ENCODE results near the gene METTL24.

The METTL24 gene, protein sequence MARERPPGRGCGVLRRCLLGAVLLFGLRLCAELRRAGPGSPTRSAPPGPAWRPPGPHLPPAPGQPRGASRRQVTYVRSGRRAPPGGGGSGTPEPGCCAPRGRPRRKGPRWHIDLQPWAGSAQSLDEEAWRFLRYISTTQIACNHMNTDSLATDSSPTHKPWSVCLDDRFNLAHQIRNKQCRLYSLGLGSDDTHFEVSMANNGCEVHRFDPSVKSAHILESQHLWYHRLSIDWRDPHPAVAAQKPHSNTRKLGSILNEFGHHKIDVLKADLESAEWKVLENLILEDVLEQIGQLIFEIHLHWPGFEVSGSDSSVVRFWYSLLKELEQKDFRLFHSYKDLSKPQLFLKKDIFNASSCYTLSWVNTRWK

GRCh38 chr6:110357664-110358552, at the start of gene METTL24:
Gene METTL24, minus strand, starts transcription at chr6:110358349. Its CDS starts 77 bp downstream, at chr6:110358272.
- DNase-seq (ENCODE audit: low read depth in 2 of 2): no peak

- no peak for DNase-seq (ENCODE audit: low read depth in 2 of 2)
These were observed 46.5 kb upstream of the METTL24 start for GRCh38 chr6:110404607-110405006.

GRCh38 chr6:110401585-110402176, 43.5 kb upstream of the METTL24 start:
- DNase-seq (ENCODE audit: low read depth in 2 of 2): no peak

GRCh38 chr6:110400208-110400607, 42.1 kb upstream of the METTL24 start:
- no peak for DNase-seq (ENCODE audit: low read depth in 2 of 2)

- no peak for DNase-seq (ENCODE audit: low read depth in 2 of 2)
These were observed 41.3 kb upstream of the METTL24 start for GRCh38 chr6:110399219-110400071.

DNA sequence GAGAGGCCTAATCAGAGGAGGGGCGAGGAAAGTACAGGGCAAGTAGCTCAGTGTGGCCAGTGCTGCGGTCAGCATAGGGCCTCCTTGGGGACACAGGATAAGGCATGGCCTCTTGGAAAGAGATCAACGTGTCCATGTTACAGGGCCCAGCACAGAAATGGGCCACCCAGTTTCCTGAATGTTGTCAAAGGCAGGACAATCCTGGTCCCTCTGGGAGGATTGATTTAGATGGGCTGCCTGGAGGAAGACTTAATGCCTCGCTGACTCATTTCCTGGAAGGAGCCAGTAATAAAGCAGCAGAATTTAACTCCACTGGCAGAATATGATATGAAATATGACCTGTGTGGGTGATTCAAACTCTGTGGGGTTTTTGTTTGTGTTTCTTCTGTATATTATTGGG, 40.6 kb upstream of the METTL24 start:
- DNase-seq (ENCODE audit: low read depth in 2 of 2): no peak

- no peak for DNase-seq (ENCODE audit: low read depth in 2 of 2)
These were observed 37.1 kb upstream of the METTL24 start for GRCh38 chr6:110395221-110395620.

- no peak for DNase-seq (ENCODE audit: low read depth in 2 of 2)
These were observed 36.3 kb upstream of the METTL24 start for GRCh38 chr6:110394409-110394808.

DNA sequence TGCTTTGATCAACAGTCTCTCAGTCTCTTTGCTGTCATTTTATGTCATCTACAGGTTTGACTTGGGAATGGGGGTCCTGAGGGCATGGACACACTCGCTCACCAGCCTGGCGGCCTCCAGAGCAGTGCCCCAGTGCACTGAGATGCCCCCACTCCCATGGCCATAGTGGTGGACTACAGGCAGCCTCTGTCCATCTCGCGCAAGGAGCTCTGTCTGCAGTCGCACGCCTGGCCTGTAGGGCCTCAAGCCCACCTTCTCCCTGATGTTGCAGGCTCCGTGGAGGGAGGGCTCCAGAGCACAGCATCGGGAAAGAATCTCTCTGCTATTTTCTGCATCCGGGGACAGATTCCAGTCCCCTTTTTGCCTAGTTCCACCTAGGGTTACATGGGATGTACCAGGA, 34.6 kb upstream of the METTL24 start:
- DNase-seq (ENCODE audit: low read depth in 2 of 2): no peak

DNA sequence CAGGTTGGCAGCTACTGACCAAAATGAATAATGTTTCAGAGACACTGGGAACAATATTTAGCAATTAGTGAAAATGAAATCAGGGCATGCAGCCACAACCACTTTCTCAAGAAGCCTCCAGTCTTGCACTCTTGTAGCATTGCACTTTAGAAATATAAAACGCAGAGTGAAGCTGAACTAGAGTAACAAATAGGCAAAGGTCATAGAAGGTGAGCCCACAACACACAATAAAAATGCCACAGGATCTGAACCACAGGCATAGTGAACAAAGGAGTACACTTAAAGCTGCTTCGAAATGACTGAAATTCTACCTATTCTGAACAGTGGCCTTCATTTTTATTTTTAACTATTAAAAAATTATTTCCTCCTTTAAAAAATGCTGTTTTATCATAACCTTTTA, 32.3 kb upstream of the METTL24 start:
- DNase-seq (ENCODE audit: low read depth in 2 of 2): no peak

DNA sequence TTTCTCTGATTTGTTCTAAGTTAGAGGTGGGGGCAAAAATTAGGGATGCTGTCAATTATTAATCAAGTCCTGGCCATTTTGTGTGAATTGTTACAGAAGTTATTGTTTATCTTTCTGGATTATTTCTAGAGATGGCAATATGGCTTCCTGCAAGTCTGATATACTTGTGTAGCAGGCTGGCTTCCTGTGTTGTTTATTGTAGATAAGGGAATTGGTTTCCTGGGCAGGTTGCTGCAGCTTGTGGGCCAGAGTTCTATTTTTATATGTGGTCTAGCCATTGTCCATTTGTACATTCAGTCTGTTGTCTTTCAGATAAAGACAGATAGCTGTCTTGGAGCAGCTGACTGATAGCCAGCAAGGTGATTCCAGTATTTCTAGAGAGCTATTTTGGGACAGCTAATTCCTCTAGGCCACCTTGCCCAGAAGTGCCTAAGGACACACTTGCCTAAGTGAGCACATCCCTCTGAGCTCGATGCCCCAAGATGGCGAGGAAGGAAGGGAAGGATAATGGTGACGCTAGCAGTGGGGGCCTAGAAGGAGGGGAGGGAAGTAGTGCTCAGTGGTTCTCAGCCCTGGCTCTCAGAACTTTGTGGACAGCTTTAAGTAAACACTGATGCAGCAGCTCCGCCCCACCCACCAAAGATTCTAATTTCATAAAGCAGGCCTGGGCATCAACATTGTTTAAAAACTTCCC, 31.7 kb upstream of the METTL24 start:
- DNase-seq (ENCODE audit: low read depth in 2 of 2): no peak

- DNase-seq (ENCODE audit: low read depth in 2 of 2): no peak
These were observed 29.8 kb upstream of the METTL24 start for GRCh38 chr6:110387986-110388385.

DNA sequence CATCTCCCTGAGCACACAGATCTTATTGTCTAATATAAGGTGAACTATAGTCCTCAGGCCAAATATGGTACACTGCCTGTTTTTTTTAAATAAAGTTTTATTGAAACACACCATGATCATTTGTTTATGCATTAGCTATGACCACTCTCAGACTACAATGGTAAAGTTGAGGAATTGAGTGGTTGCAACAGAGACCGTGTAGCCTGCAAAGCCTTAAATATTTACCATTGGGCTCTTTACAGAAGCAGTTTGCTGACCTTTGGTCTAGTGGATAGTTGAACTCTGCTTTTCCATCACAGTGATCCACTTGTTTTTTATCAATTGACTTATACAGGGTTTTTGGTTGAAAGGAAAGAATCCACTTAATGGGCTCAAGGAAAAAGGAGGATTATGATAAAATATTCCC, 27.3 kb upstream of the METTL24 start:
- no peak for DNase-seq (ENCODE audit: low read depth in 2 of 2)

DNA sequence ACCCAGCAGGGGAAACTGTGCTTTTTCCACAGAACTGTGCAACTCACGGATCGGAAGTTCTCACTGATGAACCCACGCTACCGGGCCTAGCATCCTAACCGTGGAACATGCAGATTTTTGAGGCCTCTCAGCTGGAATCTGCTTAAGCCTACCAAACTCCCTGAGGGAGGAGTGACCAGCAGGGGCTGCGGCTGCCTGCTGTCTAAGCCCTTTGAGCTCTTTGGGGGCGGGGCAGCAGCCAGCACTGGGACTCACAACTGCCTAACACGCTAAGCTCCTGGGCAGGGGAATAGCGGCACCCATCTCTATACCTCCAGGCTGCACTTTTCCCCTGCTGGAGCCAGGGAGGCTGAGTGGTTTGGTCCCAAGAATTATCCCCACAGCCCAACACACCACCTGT, 20.4 kb upstream of the METTL24 start:
- DNase-seq (ENCODE audit: low read depth in 2 of 2): no peak

DNA sequence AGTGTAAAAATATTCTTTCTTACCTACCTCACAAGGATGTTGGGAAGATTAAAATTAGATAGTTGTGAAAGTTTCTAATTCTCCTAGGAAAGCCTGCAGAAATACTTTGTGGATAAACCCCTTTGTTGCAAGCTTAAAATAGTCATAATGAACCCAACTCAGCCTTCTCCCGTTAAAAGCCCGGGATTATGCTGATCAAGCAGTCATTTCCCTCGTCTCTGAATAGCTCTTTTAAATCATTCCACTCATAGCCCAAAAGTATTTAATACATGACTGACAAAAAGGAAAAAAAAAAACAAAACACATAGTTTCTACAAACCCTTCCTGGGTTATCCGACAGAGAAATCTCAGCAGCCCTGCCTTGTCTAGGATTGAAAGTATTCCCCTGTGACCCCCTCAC, 10.9 kb upstream of the METTL24 start:
- no peak for DNase-seq (ENCODE audit: low read depth in 2 of 2)

- no peak for DNase-seq (ENCODE audit: low read depth in 2 of 2)
These were observed 10.1 kb upstream of the METTL24 start for GRCh38 chr6:110368284-110368683.

DNA sequence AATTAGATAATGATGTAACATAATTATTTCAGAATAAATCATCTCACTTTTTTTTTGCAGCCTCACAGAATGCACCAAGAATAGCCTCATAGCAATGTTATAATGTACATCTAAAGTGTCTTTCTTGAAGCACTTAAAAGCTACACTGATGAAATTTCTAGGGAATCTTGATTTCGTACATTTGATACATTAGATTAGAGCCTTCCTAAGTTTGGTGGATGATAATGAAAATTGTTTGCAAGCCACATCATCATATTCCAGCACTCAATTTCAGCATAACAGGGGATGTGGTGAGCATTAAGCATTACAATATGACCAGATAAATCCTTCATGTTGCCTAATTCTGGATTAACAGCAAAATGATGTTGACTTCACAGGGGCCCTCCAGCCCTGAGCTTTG, 9.7 kb upstream of the METTL24 start:
- no peak for DNase-seq (ENCODE audit: low read depth in 2 of 2)

GRCh38 chr6:110366975-110367374, 8.8 kb upstream of the METTL24 start:
- no peak for DNase-seq (ENCODE audit: low read depth in 2 of 2)

- no peak for DNase-seq (ENCODE audit: low read depth in 2 of 2)
These were observed 8.1 kb upstream of the METTL24 start for GRCh38 chr6:110366256-110366655.

DNA sequence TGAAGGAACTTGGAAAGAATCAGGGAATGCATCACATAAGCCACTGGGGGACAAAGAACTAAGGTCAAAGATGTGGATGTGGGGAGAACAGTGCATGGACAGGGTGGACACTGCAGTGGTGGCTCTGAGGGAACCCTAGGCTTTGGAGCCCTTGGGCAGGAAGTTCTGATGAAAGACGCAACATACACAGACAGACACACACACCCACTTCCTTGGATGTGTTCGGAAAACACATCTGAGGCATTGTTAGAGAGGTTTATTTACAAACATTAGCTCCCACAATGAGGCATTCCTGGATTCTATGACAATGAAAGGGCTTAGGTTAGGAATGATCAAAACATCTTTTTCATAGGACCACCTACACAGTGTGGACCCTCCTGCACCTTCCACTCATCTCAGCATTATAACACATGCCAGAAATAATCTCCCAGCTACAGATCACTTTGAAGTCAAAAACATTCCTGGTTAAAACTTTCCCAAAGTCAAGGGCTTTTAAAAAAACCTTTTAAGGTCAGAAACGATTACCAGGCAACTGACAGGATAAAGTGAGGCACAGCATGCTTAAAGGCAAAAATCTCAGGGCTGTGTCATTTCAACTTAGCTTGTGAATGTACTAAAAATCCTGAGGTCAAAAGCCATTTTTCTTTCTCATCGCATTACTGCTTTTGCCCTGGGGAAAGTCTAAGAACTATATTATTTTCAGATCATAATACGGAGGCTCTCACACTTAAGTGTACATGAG, 6.4 kb upstream of the METTL24 start:
- no peak for DNase-seq (ENCODE audit: low read depth in 2 of 2)

Measured in stimulated activated CD4-positive, alpha-beta T cell treated with anti-CD3 and anti-CD28 coated beads, Interleukin-1b, Interleukin-23, amount 100 ng/mL, for 4 hours (primary cell).